IMR-90 (cell line): Measurements from ENCODE around the gene CFHR2. TPM values are rescaled to one million over a fixed set of nuclear protein-coding genes. Genes with fewer than 3 reads are reported as not detected.
"Not testable (repeated sequence)": the region's sequence is repeated elsewhere in the genome, so short reads cannot be mapped to it uniquely, and the experiment has no call there.

ENCODE experiments used
- ATAC-seq: fragments of 200-7000 bp; cut with Tn5 transposase; 2 replicates; pipeline ENCODE4 v1.9.1; 2020; ENCODE audit warnings: low read depth, mild to moderate bottlenecking, moderate library complexity
- Bru-seq: library from RNA; stranded (reverse); fragments of 400-500 nt; gene quantifications from one replicate; lab custom pipeline; 2021; lab: Mats Ljungman, UMichigan
- BruChase-seq, 2 experiments: library from RNA; stranded (reverse); fragments of 400-500 nt; gene quantifications; one replicate each; lab custom pipeline; 2021; lab: Mats Ljungman, UMichigan
- BruUV-seq: library from RNA; stranded (reverse); fragments of 400-500 nt; replicated peaks from 2 replicates; lab custom pipeline; 2021; lab: Mats Ljungman, UMichigan
- CTCF ChIA-PET: fragments of 300-600 bp; formaldehyde crosslinking; extraction: SDS; loops from one replicate; lab custom pipeline; 2021; ENCODE audit warnings: antibody characterized with exemption; lab: Yijun Ruan, JAX
- POLR2A ChIA-PET: fragments of 300-600 bp; sonication (Branson Sonifier 250); formaldehyde crosslinking; loops from one replicate; lab custom pipeline; 2022; ENCODE audit warnings: antibody characterized with exemption; ENCODE audit not compliant: unreplicated experiment; lab: Charles Lee
- DNase-seq: peaks from one replicate; pipeline ENCODE4 v3.0.0; 2013
- H2AFZ ChIP-seq: replicated peaks from 2 replicates; pipeline ENCODE3; 2013; ENCODE audit warnings: low read length, mild to moderate bottlenecking; ENCODE audit not compliant: poor library complexity
- H2AK5ac ChIP-seq: 2 replicates; pipeline ENCODE4 v1.6.1; 2013; ENCODE audit warnings: low read depth, low read length, inconsistent platforms
- H2AK9ac ChIP-seq: replicated peaks from 2 replicates; pipeline ENCODE3; 2013; ENCODE audit warnings: mild to moderate bottlenecking, low read depth, low read length, moderate library complexity; ENCODE audit not compliant: poor library complexity
- H2BK120ac ChIP-seq: 2 replicates; pipeline ENCODE4 v1.6.1; 2013; ENCODE audit warnings: low read depth, low read length, inconsistent platforms
- H2BK15ac ChIP-seq: 3 replicates; pipeline ENCODE4 v1.6.1; 2013; ENCODE audit warnings: low read depth, low read length, inconsistent platforms
- H2BK20ac ChIP-seq: 2 replicates; pipeline ENCODE4 v1.6.1; 2013; ENCODE audit warnings: low read depth, mild to moderate bottlenecking, inconsistent platforms, low read length, moderate library complexity
- H2BK5ac ChIP-seq: 2 replicates; pipeline ENCODE4 v1.6.1; 2013; ENCODE audit warnings: mild to moderate bottlenecking, low read depth, low read length, inconsistent platforms; ENCODE audit not compliant: poor library complexity, severe bottlenecking
- H3K14ac ChIP-seq: replicated peaks from 2 replicates; pipeline ENCODE4 v1.6.1; 2013; ENCODE audit warnings: low read depth, low read length, inconsistent platforms
- H3K18ac ChIP-seq: 2 replicates; pipeline ENCODE4 v1.6.1; 2013; ENCODE audit warnings: low read depth, low read length, control low read depth
- H3K23ac ChIP-seq: 2 replicates; pipeline ENCODE4 v1.6.1; 2013; ENCODE audit warnings: low read depth, low read length, inconsistent platforms
- H3K27ac ChIP-seq: 2 replicates; pipeline ENCODE4 v1.5.1; 2013; ENCODE audit warnings: mild to moderate bottlenecking, control low read depth, low read length; ENCODE audit not compliant: insufficient read depth
- H3K27me3 ChIP-seq: 2 replicates; pipeline ENCODE4 v1.6.1; 2013; ENCODE audit warnings: low read length; ENCODE audit not compliant: control insufficient read depth, insufficient read depth
- H3K36me3 ChIP-seq: 2 replicates; pipeline ENCODE4 v1.6.1; 2013; ENCODE audit warnings: low read length, mixed read lengths; ENCODE audit not compliant: control insufficient read depth, insufficient read depth
- H3K4ac ChIP-seq: 2 replicates; pipeline ENCODE4 v1.6.1; 2013; ENCODE audit warnings: low read depth, low read length, inconsistent platforms
- H3K4me1 ChIP-seq: 2 replicates; pipeline ENCODE4 v1.6.1; 2013; ENCODE audit warnings: low read length, mixed read lengths; ENCODE audit not compliant: control insufficient read depth, insufficient read depth
- H3K4me2 ChIP-seq: 2 replicates; pipeline ENCODE4 v1.6.1; 2013; ENCODE audit warnings: low read depth, mild to moderate bottlenecking, control low read depth, low read length, moderate library complexity
- H3K4me3 ChIP-seq: 2 replicates; pipeline ENCODE4 v1.5.1; 2013; ENCODE audit warnings: low read depth, mild to moderate bottlenecking, control low read depth, low read length, moderate library complexity; ENCODE audit not compliant: insufficient read depth
- H3K56ac ChIP-seq: 2 replicates; pipeline ENCODE4 v1.6.1; 2013; ENCODE audit warnings: low read length, inconsistent platforms; ENCODE audit not compliant: insufficient read depth; ENCODE audit errors: extremely low read depth
- H3K79me1 ChIP-seq, 2 experiments: 2 replicates each; pipeline ENCODE4 v1.6.1; 2013; ENCODE audit warnings: low read length in 2 of 2, inconsistent platforms in 1 of 2, low read depth in 1 of 2
- H3K9ac ChIP-seq: 2 replicates; pipeline ENCODE4 v1.6.1; 2013; ENCODE audit warnings: low read depth, low read length, control low read depth
- H3K9me1 ChIP-seq: 2 replicates; pipeline ENCODE4 v1.6.1; 2013; ENCODE audit warnings: low read length, inconsistent platforms; ENCODE audit not compliant: insufficient read depth
- H3K9me3 ChIP-seq: 2 replicates; pipeline ENCODE4 v1.6.1; 2013; ENCODE audit warnings: low read length; ENCODE audit not compliant: control insufficient read depth, insufficient read depth
- H4K20me1 ChIP-seq: 2 replicates; pipeline ENCODE4 v1.6.1; 2013; ENCODE audit warnings: low read length, inconsistent platforms; ENCODE audit not compliant: insufficient read depth
- H4K5ac ChIP-seq: 2 replicates; pipeline ENCODE4 v1.6.1; 2013; ENCODE audit warnings: mild to moderate bottlenecking, low read depth, low read length, control low read depth
- H4K8ac ChIP-seq, 2 experiments: 2 replicates each; pipeline ENCODE4 v1.6.1; 2013; ENCODE audit warnings: low read depth in 2 of 2, low read length in 2 of 2, control low read depth in 1 of 2, inconsistent platforms in 1 of 2
- H4K91ac ChIP-seq: 2 replicates; pipeline ENCODE4 v1.6.1; 2013; ENCODE audit warnings: low read depth, low read length, inconsistent platforms; ENCODE audit not compliant: insufficient read depth
- WGBS, 2 experiments: methylation state at CpG; one replicate each; pipeline versions ENCODE4 v1.1.5 to v1.1.7; 2013; ENCODE audit warnings: missing lambda C conversion rate in 2 of 2; ENCODE audit not compliant: insufficient read length in 1 of 2; ENCODE audit errors: extremely low coverage in 2 of 2; 5-methylcytosine and 5-hydroxymethylcytosine counted together
- dilution Hi-C: fragments of 300-500 bp; cut with HindIII; formaldehyde crosslinking; loops from one replicate; pipeline ENCODE4 v1.14.3; 2018; ENCODE audit warnings: low sequenced_read_pairs; ENCODE audit not compliant: unreplicated experiment
- in situ Hi-C: fragments of 300-500 bp; cut with MboI; formaldehyde crosslinking; loops from 3 replicates; pipeline ENCODE4 v1.14.3; 2019; ENCODE audit warnings: low sequenced_read_pairs, inconsistent platforms, mixed read lengths
- intact Hi-C: fragments of 100-400 bp; cut with micrococcal nuclease; formaldehyde crosslinking; loops from 2 replicates; pipeline ENCODE4 v1.10.0; 2022
- long read RNA-seq: library from polyadenylated mRNA; unstranded; transcript quantifications from one replicate; pipeline ENCODE4 v2.0.0, GENCODE V29; 2021; ENCODE audit not compliant: unreplicated experiment
- polyA plus RNA-seq, 3 experiments: library from polyadenylated mRNA; depleted of rRNA; stranded (reverse); fragments of >200 nt; gene quantifications; 2 replicates each; pipeline ENCODE4 v1.2.3, GENCODE V29; 2012; ENCODE audit warnings: low replicate concordance in 1 of 3
- total RNA-seq: library from RNA; depleted of rRNA; stranded (reverse); fragments of >200 nt; gene quantifications from 2 replicates; pipeline ENCODE4 v1.2.3, GENCODE V29; 2012; rRNA removed

The CFHR2 gene
- total RNA-seq (not detected in 2 replicates), polyA plus RNA-seq (2012; rRNA removed) (not detected in 2 replicates), Bru-seq, nascent RNA (not detected), BruChase-seq, experiment 1, labeled RNA remaining after a 6-hour chase (not detected), BruChase-seq, experiment 2, labeled RNA remaining after a 2-hour chase (not detected)
- polyA plus RNA-seq (2012; cell fraction: cytosol; rRNA removed): not detected in 2 replicates
- polyA plus RNA-seq (2012; cell fraction: nucleus; rRNA removed; ENCODE audit: low replicate concordance): not detected in 2 replicates
- long read RNA-seq: 0 reads

- H3K4me3 ChIP-seq, POLR2A ChIA-PET: not testable (repeated sequence)
Observed at GRCh38 chr1:196943568-196943967, at the start of gene CFHR2. Gene CFHR2, plus strand, starts transcription at chr1:196943738. Its CDS starts 143 bp downstream, at chr1:196943881.

More at GRCh38 chr1:196943568-196943967, at the start of gene CFHR2:
- CTCF ChIA-PET, ATAC-seq, dilution Hi-C loops, H2BK20ac ChIP-seq, H3K18ac ChIP-seq, H2BK120ac ChIP-seq, H3K27ac ChIP-seq, H4K20me1 ChIP-seq, H3K4ac ChIP-seq, H4K91ac ChIP-seq, DNase-seq, BruUV-seq, H3K36me3 ChIP-seq, H3K23ac ChIP-seq, H2AK5ac ChIP-seq, H3K27me3 ChIP-seq, H4K5ac ChIP-seq, H4K8ac ChIP-seq, H3K9me1 ChIP-seq, intact Hi-C loops, H3K4me1 ChIP-seq, H3K9me3 ChIP-seq, H2BK15ac ChIP-seq, H3K9ac ChIP-seq, H3K14ac ChIP-seq, in situ Hi-C loops, H3K56ac ChIP-seq, H3K4me2 ChIP-seq, H2AFZ ChIP-seq, H3K79me1 ChIP-seq, H2AK9ac ChIP-seq, H2BK5ac ChIP-seq: not testable (repeated sequence)
- WGBS, 2 experiments: no CpG with 5 or more reads among the region's 1 CpG
